CD4-positive, alpha-beta T cell (primary cell): ENCODE results near the gene P2RY11. TPM values are rescaled to one million over a fixed set of nuclear protein-coding genes. Genes with fewer than 3 reads are reported as not detected.

Experiments used
- ATAC-seq: fragments of 200-7000 bp; cut with Tn5 transposase; one replicate; pipeline ENCODE4 v1.10.0; 2022; ENCODE audit warnings: mild to moderate bottlenecking; ENCODE audit not compliant: poor library complexity
- CTCF ChIA-PET: fragments of 350-600 bp; sonication (Branson Sonifier 250); formaldehyde crosslinking; loops from one replicate; lab custom pipeline; 2021; ENCODE audit warnings: antibody characterized with exemption, inconsistent platforms; lab: Charles Lee
- POLR2A ChIA-PET: fragments of 350-600 bp; sonication (Branson Sonifier 250); formaldehyde crosslinking; loops from one replicate; lab custom pipeline; 2021; ENCODE audit warnings: antibody characterized with exemption, inconsistent platforms; lab: Charles Lee
- DNase-seq, 14 experiments: peaks; one replicate each; pipeline ENCODE4 v3.0.0-alpha.2; 2013 to 2020; ENCODE audit warnings: mixed read lengths in 2 of 14
- H3K27ac ChIP-seq, 2 donors: one replicate each; pipeline versions ENCODE4 v1.5.1 to v1.7.0; 2013; ENCODE audit warnings: low read length in 2 of 2, low read depth in 1 of 2, mild to moderate bottlenecking in 1 of 2
- H3K27me3 ChIP-seq, 2 experiments: 1 replicate in 1 of 2; 2 replicates in 1 of 2; pipeline versions ENCODE4 v1.6.1 to v1.7.0; 2013; ENCODE audit warnings: low read length in 2 of 2, control low read depth in 1 of 2, mild to moderate bottlenecking in 1 of 2, moderate library complexity in 1 of 2; ENCODE audit not compliant: insufficient read depth in 2 of 2, control insufficient read depth in 1 of 2
- H3K36me3 ChIP-seq: one replicate; pipeline ENCODE4 v1.6.1; 2013; ENCODE audit warnings: low read length, control low read depth; ENCODE audit not compliant: insufficient read depth
- H3K4me1 ChIP-seq: one replicate; pipeline ENCODE4 v1.6.1; 2013; ENCODE audit warnings: low read length, control low read depth; ENCODE audit not compliant: insufficient read depth
- H3K4me3 ChIP-seq: one replicate; pipeline ENCODE4 v1.5.1; 2013; ENCODE audit warnings: mild to moderate bottlenecking, low read length, moderate library complexity
- H3K9me3 ChIP-seq, 2 experiments: 1 replicate in 1 of 2; 2 replicates in 1 of 2; pipeline versions ENCODE4 v1.6.1 to v1.7.0; 2013; ENCODE audit warnings: low read length in 2 of 2, mild to moderate bottlenecking in 2 of 2, control low read depth in 1 of 2, moderate library complexity in 1 of 2; ENCODE audit not compliant: control insufficient read depth in 1 of 2, insufficient read depth in 1 of 2
- H3K27ac Mint-ChIP-seq: one replicate; pipeline ENCODE4 v1.8.0; 2020; ENCODE audit warnings: mixed read lengths
- H3K27me3 Mint-ChIP-seq: one replicate; pipeline ENCODE4 v1.8.0; 2021; ENCODE audit warnings: mixed read lengths
- H3K36me3 Mint-ChIP-seq: one replicate; pipeline ENCODE4 v1.8.0; 2021; ENCODE audit warnings: low read depth, mixed read lengths
- H3K4me1 Mint-ChIP-seq: one replicate; pipeline ENCODE4 v1.8.0; 2021; ENCODE audit warnings: low read depth, mixed read lengths
- H3K4me3 Mint-ChIP-seq: one replicate; pipeline ENCODE4 v1.8.0; 2020; ENCODE audit warnings: mild to moderate bottlenecking, mixed read lengths
- H3K9me3 Mint-ChIP-seq: one replicate; pipeline ENCODE4 v1.8.0; 2020; ENCODE audit warnings: mixed read lengths
- CTCF ChIP-seq: fragments of 200-600 bp; IDR thresholded peaks from one replicate; pipeline ENCODE4 v1.8.0; 2022; ENCODE audit warnings: antibody characterized with exemption, mild to moderate bottlenecking
- intact Hi-C, 2 experiments: fragments of 100-400 bp; cut with DNase I in 1 of 2; cut with micrococcal nuclease in 1 of 2; formaldehyde crosslinking; loops; one replicate each; pipeline versions ENCODE4 v1.15.1 to v1.9.0; 2023 to 2025; cut with DNase I, micrococcal nuclease
- total RNA-seq, 174 experiments: library from RNA in 2 of 174; stranded (reverse) in 2 of 174; gene quantifications; one replicate each; pipeline ENCODE4 v1.2.3 and lab custom pipeline; 2021 to 2026

Gene P2RY11
- total RNA-seq, 2 experiments from 2014 or later, result 88.5 to 93.9 TPM

GRCh38 chr19:10083911-10084310 is 27.6 kb upstream of the P2RY11 start:
- H3K27ac ChIP-seq, result no peak overlapping the region
- Mint-ChIP-seq H3K4me3 (peak overlapping the region; percentile 69), H3K27ac (peak overlapping the region; percentile 28), H3K27me3 (no peaks in the 10 kb centered on the region), H3K4me1 (peaks cover 12% of the 10 kb centered on the region), H3K36me3 (peaks cover 9% of the 10 kb centered on the region), H3K9me3 (no peaks in the 10 kb centered on the region)
- no peak overlapping the region for H3K4me3 ChIP-seq
- no peaks in the 10 kb centered on the region for H3K36me3 ChIP-seq
- H3K4me1 ChIP-seq, result peaks cover 19% of the 10 kb centered on the region
- POLR2A ChIA-PET, result interaction anchor here (1.2 to 1.3 kb wide), 2 partner anchors 12 to 22 kb away, joined by 3 to 6 read pairs; partner anchors contain the start of gene PPAN
- TF ChIP-seq CTCF, result no peak
- intact Hi-C loops, result loop anchor here in 1 of 2 experiments (10.0 kb wide), 1 partner anchor 249 kb away; the partner anchor contains the start of gene PIN1
- H3K27me3 ChIP-seq, result no peaks in the 10 kb centered on the region
- ATAC-seq (no peak), DNase-seq (no peak)
- CTCF ChIA-PET, result interaction anchor here (1.9 kb wide), 1 partner anchor 13 kb away, joined by 8 read pairs; no protein-coding TSS in a partner anchor
- no peaks in the 10 kb centered on the region for H3K9me3 ChIP-seq

- Mint-ChIP-seq H3K9me3 (no peaks in the 10 kb centered on the region), H3K27ac (peak overlapping the region; percentile 86), H3K27me3 (no peaks in the 10 kb centered on the region), H3K36me3 (peaks cover 17% of the 10 kb centered on the region), H3K4me1 (peaks cover 12% of the 10 kb centered on the region), H3K4me3 (peak overlapping the region; percentile 95)
- ATAC-seq, result no peak
- Histone ChIP-seq H3K9me3 (no peaks in the 10 kb centered on the region), H3K27ac (no peak overlapping the region), H3K4me3 (no peak overlapping the region), H3K27me3 (no peaks in the 10 kb centered on the region), H3K4me1 (peaks cover 19% of the 10 kb centered on the region), H3K36me3 (peaks cover 9% of the 10 kb centered on the region)
- DNase-seq, result no peak
- ChIA-PET CTCF (interaction anchor here (0.6 kb wide), 1 partner anchor 359 kb away, joined by 3 read pairs; no protein-coding TSS in a partner anchor), POLR2A (interaction anchor here (1.2 to 1.3 kb wide), 2 partner anchors 11 to 21 kb away, joined by 3 to 6 read pairs; partner anchors contain the start of gene PPAN)
- TF ChIP-seq CTCF, result no peak
- intact Hi-C loops, result loop anchor here in 1 of 2 experiments (10.0 kb wide), 1 partner anchor 250 kb away; the partner anchor contains the start of gene PIN1
Observed at GRCh38 chr19:10084803-10085202, 26.7 kb upstream of the P2RY11 start.

GRCh38 chr19:10085641-10086590 is 25.6 kb upstream of the P2RY11 start, which contains the start of gene SHFL:
Gene SHFL (plus strand): TSS chr19:10086317. CDS start chr19:10086428, 111 bp downstream.
- peak within 1 kb of the TSS; percentile 83 to 86 for H3K27ac ChIP-seq
- H3K4me1 ChIP-seq, result peaks cover 19% of the 10 kb centered on the region
- H3K9me3 ChIP-seq, result no peaks in the 10 kb centered on the region
- CTCF ChIA-PET, result no interaction called here
- intact Hi-C loops, result loop anchor here in 1 of 2 experiments (10.0 kb wide), 1 partner anchor 251 kb away; the partner anchor contains the start of gene PIN1
- peaks cover 22% of the 10 kb centered on the region for H3K36me3 Mint-ChIP-seq
- POLR2A ChIA-PET, result interaction anchor here (1.0 kb wide), 2 partner anchors 10 to 57 kb away, joined by 3 to 4 read pairs; no protein-coding TSS in a partner anchor
- H3K27me3 Mint-ChIP-seq, result no peaks in the 10 kb centered on the region
- H3K27ac Mint-ChIP-seq, result peak within 1 kb of the TSS; percentile 86
- no peak for TF ChIP-seq CTCF
- peak within 1 kb of the TSS; percentile 95 for H3K4me3 Mint-ChIP-seq
- peak; percentile 72 to 93 (median 82) for DNase-seq
- no peaks in the 10 kb centered on the region for H3K9me3 Mint-ChIP-seq
- H3K27me3 ChIP-seq, result no peaks in the 10 kb centered on the region
- peaks cover 12% of the 10 kb centered on the region for H3K4me1 Mint-ChIP-seq
- H3K36me3 ChIP-seq, result peaks cover 15% of the 10 kb centered on the region
- peak; percentile 94 for ATAC-seq
- H3K4me3 ChIP-seq, result peak within 1 kb of the TSS; percentile 99
